ENCODE measurements around the gene SPNS2.

Gene SPNS2, protein sequence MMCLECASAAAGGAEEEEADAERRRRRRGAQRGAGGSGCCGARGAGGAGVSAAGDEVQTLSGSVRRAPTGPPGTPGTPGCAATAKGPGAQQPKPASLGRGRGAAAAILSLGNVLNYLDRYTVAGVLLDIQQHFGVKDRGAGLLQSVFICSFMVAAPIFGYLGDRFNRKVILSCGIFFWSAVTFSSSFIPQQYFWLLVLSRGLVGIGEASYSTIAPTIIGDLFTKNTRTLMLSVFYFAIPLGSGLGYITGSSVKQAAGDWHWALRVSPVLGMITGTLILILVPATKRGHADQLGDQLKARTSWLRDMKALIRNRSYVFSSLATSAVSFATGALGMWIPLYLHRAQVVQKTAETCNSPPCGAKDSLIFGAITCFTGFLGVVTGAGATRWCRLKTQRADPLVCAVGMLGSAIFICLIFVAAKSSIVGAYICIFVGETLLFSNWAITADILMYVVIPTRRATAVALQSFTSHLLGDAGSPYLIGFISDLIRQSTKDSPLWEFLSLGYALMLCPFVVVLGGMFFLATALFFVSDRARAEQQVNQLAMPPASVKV

DNA sequence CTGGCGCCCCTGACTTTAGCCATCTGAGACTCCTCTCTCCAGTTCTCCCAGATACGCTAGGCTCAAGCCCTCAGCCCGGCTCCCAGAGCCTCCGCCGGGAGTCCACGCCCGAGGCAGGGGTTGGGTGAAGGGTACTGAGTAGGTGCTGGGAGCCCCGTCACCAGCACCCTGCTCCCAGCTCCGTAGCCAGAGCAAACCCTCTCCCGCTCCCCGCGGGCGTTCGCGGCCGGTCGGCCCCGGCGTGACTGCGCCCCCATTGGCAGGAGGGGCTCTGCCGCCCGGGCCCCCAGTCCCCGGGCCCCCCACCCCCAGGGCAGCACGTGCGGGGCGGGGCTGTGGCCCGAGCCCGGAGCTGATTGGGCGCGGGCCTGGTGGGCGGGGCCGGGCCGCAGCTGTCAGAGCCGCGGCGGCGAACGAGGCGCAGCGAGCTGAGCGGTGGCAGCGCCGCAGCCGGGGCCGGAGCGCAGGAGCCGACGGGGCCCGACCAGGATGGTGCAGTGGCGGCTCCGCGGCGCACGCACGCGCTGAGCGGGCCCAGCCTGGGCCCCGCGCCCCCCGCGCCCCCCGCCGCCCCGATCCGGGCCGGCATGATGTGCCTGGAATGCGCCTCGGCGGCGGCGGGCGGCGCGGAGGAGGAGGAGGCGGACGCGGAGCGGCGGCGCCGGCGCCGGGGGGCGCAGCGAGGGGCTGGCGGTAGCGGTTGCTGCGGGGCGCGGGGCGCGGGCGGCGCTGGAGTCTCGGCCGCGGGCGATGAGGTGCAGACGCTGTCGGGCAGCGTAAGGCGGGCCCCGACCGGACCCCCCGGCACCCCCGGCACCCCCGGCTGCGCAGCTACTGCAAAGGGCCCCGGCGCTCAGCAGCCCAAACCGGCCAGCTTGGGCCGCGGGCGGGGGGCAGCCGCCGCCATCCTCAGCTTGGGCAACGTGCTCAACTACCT, at the start of gene SPNS2:
TSS of gene SPNS2 (plus strand) at position 421 of the 937 bp plus-strand sequence. CDS start at position 588, 167 bp downstream.
- peak; percentile 39 for DNase-seq (ENCODE audit: low read depth)
- no peak within 1 kb of the TSS for H3K4me3 ChIP-seq (ENCODE audit: low read depth, low read length)
- TF ChIP-seq, protein P1, sequence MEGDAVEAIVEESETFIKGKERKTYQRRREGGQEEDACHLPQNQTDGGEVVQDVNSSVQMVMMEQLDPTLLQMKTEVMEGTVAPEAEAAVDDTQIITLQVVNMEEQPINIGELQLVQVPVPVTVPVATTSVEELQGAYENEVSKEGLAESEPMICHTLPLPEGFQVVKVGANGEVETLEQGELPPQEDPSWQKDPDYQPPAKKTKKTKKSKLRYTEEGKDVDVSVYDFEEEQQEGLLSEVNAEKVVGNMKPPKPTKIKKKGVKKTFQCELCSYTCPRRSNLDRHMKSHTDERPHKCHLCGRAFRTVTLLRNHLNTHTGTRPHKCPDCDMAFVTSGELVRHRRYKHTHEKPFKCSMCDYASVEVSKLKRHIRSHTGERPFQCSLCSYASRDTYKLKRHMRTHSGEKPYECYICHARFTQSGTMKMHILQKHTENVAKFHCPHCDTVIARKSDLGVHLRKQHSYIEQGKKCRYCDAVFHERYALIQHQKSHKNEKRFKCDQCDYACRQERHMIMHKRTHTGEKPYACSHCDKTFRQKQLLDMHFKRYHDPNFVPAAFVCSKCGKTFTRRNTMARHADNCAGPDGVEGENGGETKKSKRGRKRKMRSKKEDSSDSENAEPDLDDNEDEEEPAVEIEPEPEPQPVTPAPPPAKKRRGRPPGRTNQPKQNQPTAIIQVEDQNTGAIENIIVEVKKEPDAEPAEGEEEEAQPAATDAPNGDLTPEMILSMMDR (conservative IDR thresholded peaks at IDR 0.05; ENCODE audit: low read depth, low read length), result no peak

DNA sequence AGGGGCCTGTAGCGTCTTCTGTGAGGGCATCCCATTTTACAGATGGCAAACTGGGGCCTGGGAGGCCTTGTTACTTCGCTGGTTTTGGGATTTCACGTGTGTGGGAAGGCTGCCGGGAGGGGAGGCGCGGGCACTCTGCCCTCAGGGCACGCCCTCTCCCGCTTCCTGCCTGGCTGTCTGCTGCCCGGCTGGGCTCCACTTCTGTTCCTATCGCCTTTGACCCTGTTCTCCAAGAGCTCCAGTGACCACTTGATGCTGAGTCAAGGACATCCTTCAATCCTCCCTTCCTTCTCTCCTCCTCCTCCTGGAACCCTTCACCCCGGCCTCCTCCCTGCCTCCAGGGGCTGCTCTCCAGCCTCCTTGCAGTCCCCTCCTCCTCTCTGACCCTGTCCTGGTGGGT, 48.9 kb upstream of the SPNS2 start:
- H3K4me3 ChIP-seq (ENCODE audit: low read depth, low read length), result no peak overlapping the region
- TF ChIP-seq, protein P1 (conservative IDR thresholded peaks at IDR 0.05; ENCODE audit: low read depth, low read length), result no peak
- no peak for DNase-seq (ENCODE audit: low read depth)

DNA sequence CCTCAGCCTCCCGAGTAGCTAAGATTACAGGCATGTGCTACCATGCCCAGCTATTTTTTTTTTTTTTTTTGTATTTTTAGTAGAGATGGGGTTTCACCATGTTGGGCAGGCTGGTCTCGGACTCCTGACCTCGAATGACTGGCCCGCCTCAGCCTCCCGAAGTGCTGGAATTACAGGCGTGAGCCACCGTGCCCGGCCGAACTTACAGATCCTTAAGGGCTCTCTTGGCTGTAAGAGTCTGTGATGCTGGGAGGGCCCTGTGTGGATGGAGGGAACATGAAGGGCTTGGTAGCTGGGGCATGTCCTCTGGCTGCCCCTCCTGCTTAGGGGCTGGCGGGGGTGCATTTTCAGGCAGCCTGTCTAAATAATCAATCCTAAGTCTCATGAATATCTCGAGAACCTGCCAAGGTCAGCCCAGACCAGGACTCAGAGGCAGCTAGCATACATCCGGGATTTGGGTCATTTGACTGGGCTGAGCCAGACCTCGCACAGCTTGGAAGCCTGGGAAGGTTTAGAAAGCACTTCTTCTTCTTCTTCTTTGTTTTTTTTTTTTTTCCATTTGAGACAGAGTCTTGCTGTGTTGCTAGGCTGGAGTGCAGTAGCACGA, 47.9 kb upstream of the SPNS2 start:
- TF ChIP-seq, protein P1 (conservative IDR thresholded peaks at IDR 0.05; ENCODE audit: low read depth, low read length), result no peak
- H3K4me3 ChIP-seq (ENCODE audit: low read depth, low read length), result no peak overlapping the region
- no peak for DNase-seq (ENCODE audit: low read depth)

DNA sequence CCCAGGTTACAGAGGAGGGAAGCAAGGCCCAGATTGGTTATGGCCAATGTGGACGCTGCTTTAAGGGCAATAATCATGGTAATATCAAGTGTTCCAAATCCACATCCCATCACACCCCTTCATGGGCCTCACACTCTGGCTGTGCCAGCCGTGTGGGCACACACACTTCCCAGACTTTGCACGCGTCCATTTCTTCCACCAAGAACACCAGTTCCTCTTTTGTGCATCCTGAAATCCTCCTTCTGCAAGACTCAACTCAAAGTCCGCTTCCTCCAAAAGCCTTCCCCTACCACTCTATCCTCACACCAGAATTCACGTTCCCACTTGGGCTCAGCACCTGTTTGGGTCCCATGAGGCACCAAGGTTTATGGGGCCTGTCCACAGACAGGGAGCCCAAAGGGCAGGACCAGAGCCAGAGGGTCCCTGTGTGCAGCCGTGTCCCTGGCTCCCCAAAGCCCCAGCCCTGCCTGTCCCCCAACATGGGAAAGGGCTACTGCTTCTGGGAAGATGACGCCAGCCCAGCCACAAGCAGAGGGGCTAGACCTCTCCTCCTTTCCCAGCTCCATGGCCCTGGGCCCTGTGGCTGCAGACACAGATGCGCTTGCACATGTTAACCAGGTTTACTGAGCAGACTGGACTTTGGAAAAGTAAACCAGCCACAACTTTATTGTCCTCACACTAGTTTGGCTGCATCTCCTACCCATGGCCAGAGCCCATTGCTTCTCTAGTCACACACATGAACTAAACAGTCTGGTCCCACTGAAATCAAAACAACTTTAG, 44.7 kb upstream of the SPNS2 start:
- DNase-seq (ENCODE audit: low read depth), result no peak
- H3K4me3 ChIP-seq (ENCODE audit: low read depth, low read length), result no peak overlapping the region
- TF ChIP-seq, protein P1 (conservative IDR thresholded peaks at IDR 0.05; ENCODE audit: low read depth, low read length), result no peak

DNA sequence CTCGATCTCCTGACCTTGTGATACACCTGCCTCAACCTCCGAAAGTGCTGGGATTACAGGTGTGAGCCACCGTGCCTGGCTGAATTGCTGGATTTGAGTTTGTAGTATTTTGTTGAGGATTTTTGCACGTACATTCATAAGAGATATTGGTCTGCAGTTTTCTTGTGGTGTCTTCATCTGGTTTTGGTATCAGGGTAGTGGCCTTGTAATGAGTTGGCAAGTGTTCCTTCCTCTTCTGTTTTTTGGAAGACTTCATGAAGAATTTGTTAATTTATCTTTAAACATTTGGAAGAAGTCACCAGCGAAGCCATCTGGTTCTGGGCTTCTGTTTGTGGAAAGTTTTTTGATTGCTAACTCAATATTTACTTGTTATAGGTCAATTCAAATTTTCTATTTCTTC, 38.0 kb upstream of the SPNS2 start:
- no peak overlapping the region for H3K4me3 ChIP-seq (ENCODE audit: low read depth, low read length)
- no peak for DNase-seq (ENCODE audit: low read depth)
- TF ChIP-seq, protein P1 (conservative IDR thresholded peaks at IDR 0.05; ENCODE audit: low read depth, low read length), result no peak
